T-helper 2 cell (primary cell): ENCODE results near the gene HS6ST1.
"Not testable (repeated sequence)": the region's sequence is repeated elsewhere in the genome, so short reads cannot be mapped to it uniquely, and the experiment has no call there.

Experiments used
- DNase-seq, 5 experiments: peaks; one replicate each; pipeline versions ENCODE4 v3.0.0 to v3.0.0-alpha.2; 2012 to 2022

The HS6ST1 gene

GRCh38 chr2:128321784-128322714 lies 3.4 kb upstream of the HS6ST1 start:
- peak; percentile 64 to 77 (median 71) for DNase-seq

GRCh38 chr2:128320906-128321771 lies 2.5 kb upstream of the HS6ST1 start:
- peak in 1 of 5 experiments; percentile 8 for DNase-seq

GRCh38 chr2:128320192-128320905 lies 1.7 kb upstream of the HS6ST1 start:
- no peak for DNase-seq

GRCh38 chr2:128319631-128320191 lies 1.0 kb upstream of the HS6ST1 start:
- DNase-seq, result no peak

- peak in 1 of 5 experiments; percentile 51 for DNase-seq
Observed at GRCh38 chr2:128318245-128318644, 423 bp downstream of the HS6ST1 start.

GRCh38 chr2:128317899-128318225 lies 806 bp downstream of the HS6ST1 start:
- not testable (repeated sequence) for DNase-seq

- DNase-seq, result peak in 2 of 5 experiments; percentile 9 to 33
Observed at GRCh38 chr2:128317181-128317898, 1.3 kb downstream of the HS6ST1 start.

GRCh38 chr2:128316777-128317180 lies 1.9 kb downstream of the HS6ST1 start:
- peak in 1 of 5 experiments; percentile 0 for DNase-seq

- DNase-seq, result peak in 1 of 5 experiments; percentile 5
Observed at GRCh38 chr2:128315829-128316776, 2.6 kb downstream of the HS6ST1 start.

GRCh38 chr2:128315122-128315828 lies 3.4 kb downstream of the HS6ST1 start:
- DNase-seq, result no peak

GRCh38 chr2:128314348-128315121 lies 4.1 kb downstream of the HS6ST1 start:
- no peak for DNase-seq

- no peak for DNase-seq
Observed at GRCh38 chr2:128313931-128314347, 4.7 kb downstream of the HS6ST1 start.

- peak in 1 of 5 experiments; percentile 2 for DNase-seq
Observed at GRCh38 chr2:128313091-128313836, 5.4 kb downstream of the HS6ST1 start.

GRCh38 chr2:128312411-128312810 lies 6.3 kb downstream of the HS6ST1 start:
- peak in 1 of 5 experiments; percentile 2 for DNase-seq

GRCh38 chr2:128311755-128312341 lies 6.8 kb downstream of the HS6ST1 start:
- peak in 1 of 5 experiments; percentile 4 for DNase-seq

- DNase-seq, result peak in 1 of 5 experiments; percentile 0
Observed at GRCh38 chr2:128311216-128311754, 7.4 kb downstream of the HS6ST1 start.

- DNase-seq, result peak in 1 of 5 experiments; percentile 4
Observed at GRCh38 chr2:128310761-128311160, 7.9 kb downstream of the HS6ST1 start.
